ENCODE data around the gene GASK1B. TPM values are rescaled to one million over a fixed set of nuclear protein-coding genes. Genes with fewer than 3 reads are reported as not detected.

The GASK1B gene
- total RNA-seq, 4 donors from 2014 or later = 7.9 to 22.5 (median 14.1) TPM

DNA sequence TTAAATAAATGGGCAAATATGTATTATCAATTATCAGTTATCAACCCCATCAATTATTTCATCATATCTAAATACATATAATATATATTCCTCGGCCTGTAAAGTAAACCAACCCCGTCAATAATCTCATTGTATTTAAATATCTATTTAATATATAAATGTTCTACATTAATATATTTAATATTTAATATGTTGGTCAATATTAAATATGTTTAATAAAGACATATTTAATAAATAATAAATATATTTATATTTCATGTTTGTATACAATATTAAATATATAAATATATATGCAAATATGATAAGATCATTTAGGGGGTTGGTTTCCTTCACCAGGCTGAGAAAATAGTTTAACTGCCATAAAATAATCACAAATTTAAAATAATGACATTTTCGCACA lies 31.1 kb upstream of the GASK1B start:
- Histone ChIP-seq H3K36me3 (no peaks in the 10 kb centered on the region), H3K27me3 (no peaks in the 10 kb centered on the region), H3K4me3 (no peak overlapping the region), H3K4me1 (no peaks in the 10 kb centered on the region), H3K27ac (no peak overlapping the region), H3K9me3 (no peaks in the 10 kb centered on the region)
- no peak for TF ChIP-seq POLR2AphosphoS5 (IDR thresholded peaks at IDR 0.05)
- no peak for DNase-seq
- intact Hi-C loops (cut with DNase I; ENCODE audit: low total_unique reads) (no loop called here), in situ Hi-C loops (cut with MboI; ENCODE audit: low pct_ligation_motif_present in 1 of 4, low pct_unique_long_range_greater_than_20kb in 1 of 4, low sequenced_read_pairs in 3 of 4) (no loop called here)
- WGBS, 2 donors (ENCODE audit: low coverage in 1 of 2) = 84 to 96% methylated on average over 3 of the region's 3 CpGs

- TF ChIP-seq POLR2AphosphoS5 (IDR thresholded peaks at IDR 0.05) (no peak), EP300 (IDR thresholded peaks at IDR 0.05; ENCODE audit: low read depth) (no peak)
- H3K4me1 ChIP-seq = no peaks in the 10 kb centered on the region
- H3K36me3 ChIP-seq = no peaks in the 10 kb centered on the region
- H3K9me3 ChIP-seq = no peaks in the 10 kb centered on the region
- intact Hi-C loops (cut with DNase I; ENCODE audit: low total_unique reads) = no loop called here
- in situ Hi-C loops (cut with MboI; ENCODE audit: low pct_ligation_motif_present in 1 of 4, low pct_unique_long_range_greater_than_20kb in 1 of 4, low sequenced_read_pairs in 3 of 4) = no loop called here
- no peaks in the 10 kb centered on the region for H3K27me3 ChIP-seq
- H3K4me3 ChIP-seq = no peak overlapping the region
- WGBS, 2 donors (ENCODE audit: low coverage in 1 of 2) = 55 to 71% methylated on average over 2 of the region's 2 CpGs
- no peak overlapping the region for H3K27ac ChIP-seq
- DNase-seq = no peak
Observed at GRCh38 chr4:158203436-158203835, 30.6 kb upstream of the GASK1B start.

- in situ Hi-C loops (cut with MboI; ENCODE audit: low pct_ligation_motif_present in 1 of 4, low pct_unique_long_range_greater_than_20kb in 1 of 4, low sequenced_read_pairs in 3 of 4) = no loop called here
Observed at GRCh38 chr4:158202481-158202880, 29.7 kb upstream of the GASK1B start.

GRCh38 chr4:158201876-158202275 lies 29.1 kb upstream of the GASK1B start:
- H3K27me3 ChIP-seq = no peaks in the 10 kb centered on the region
- in situ Hi-C loops (cut with MboI; ENCODE audit: low pct_ligation_motif_present in 1 of 4, low pct_unique_long_range_greater_than_20kb in 1 of 4, low sequenced_read_pairs in 3 of 4) (no loop called here), intact Hi-C loops (cut with DNase I; ENCODE audit: low total_unique reads) (no loop called here)
- no peak for DNase-seq
- no peaks in the 10 kb centered on the region for H3K9me3 ChIP-seq
- H3K36me3 ChIP-seq = no peaks in the 10 kb centered on the region
- no peak overlapping the region for H3K4me3 ChIP-seq
- H3K4me1 ChIP-seq = no peaks in the 10 kb centered on the region
- TF ChIP-seq CTCF (IDR thresholded peaks at IDR 0.05) (no peak), POLR2AphosphoS5 (IDR thresholded peaks at IDR 0.05) (no peak), EP300 (IDR thresholded peaks at IDR 0.05; ENCODE audit: low read depth) (no peak)
- no peak overlapping the region for H3K27ac ChIP-seq

More at GRCh38 chr4:158202481-158202880, 29.7 kb upstream of the GASK1B start:
- no peaks in the 10 kb centered on the region for H3K4me1 ChIP-seq
- intact Hi-C loops (cut with DNase I; ENCODE audit: low total_unique reads) = no loop called here
- DNase-seq = no peak
- TF ChIP-seq POLR2A (IDR thresholded peaks at IDR 0.05) = no peak
- no peak for TF ChIP-seq CTCF (IDR thresholded peaks at IDR 0.05)
- no peak for TF ChIP-seq POLR2AphosphoS5 (IDR thresholded peaks at IDR 0.05)
- no peak for TF ChIP-seq EP300 (IDR thresholded peaks at IDR 0.05; ENCODE audit: low read depth)
- H3K4me3 ChIP-seq = no peak overlapping the region
- no peaks in the 10 kb centered on the region for H3K9me3 ChIP-seq
- H3K27ac ChIP-seq = no peak overlapping the region
- H3K36me3 ChIP-seq = no peaks in the 10 kb centered on the region
- WGBS, 2 donors (ENCODE audit: low coverage in 1 of 2) = 38 to 46% methylated on average over 1 of the region's 1 CpG
- no peaks in the 10 kb centered on the region for H3K27me3 ChIP-seq

GRCh38 chr4:158201322-158201721 lies 28.5 kb upstream of the GASK1B start:
- H3K27me3 ChIP-seq = no peaks in the 10 kb centered on the region
- 100% methylated on average over 2 to 4 of the region's 4 CpGs for WGBS, 2 donors (ENCODE audit: low coverage in 1 of 2)
- intact Hi-C loops (cut with DNase I; ENCODE audit: low total_unique reads) = no loop called here
- DNase-seq = no peak
- no peak overlapping the region for H3K4me3 ChIP-seq
- H3K27ac ChIP-seq = no peak overlapping the region
- H3K9me3 ChIP-seq = no peaks in the 10 kb centered on the region
- H3K4me1 ChIP-seq = no peaks in the 10 kb centered on the region
- TF ChIP-seq POLR2A (IDR thresholded peaks at IDR 0.05) = no peak
- no peak for TF ChIP-seq POLR2AphosphoS5 (IDR thresholded peaks at IDR 0.05)
- TF ChIP-seq CTCF (IDR thresholded peaks at IDR 0.05) = no peak
- TF ChIP-seq EP300 (IDR thresholded peaks at IDR 0.05; ENCODE audit: low read depth) = no peak
- in situ Hi-C loops (cut with MboI; ENCODE audit: low pct_ligation_motif_present in 1 of 4, low pct_unique_long_range_greater_than_20kb in 1 of 4, low sequenced_read_pairs in 3 of 4) = no loop called here
- H3K36me3 ChIP-seq = no peaks in the 10 kb centered on the region
